Ascending aorta (tissue), 2 donors: ENCODE measurements around the gene ARID1B. TPM values are rescaled to one million over a fixed set of nuclear protein-coding genes. Genes with fewer than 3 reads are reported as not detected.

Experiments used
- DNase-seq, 2 donors: peaks; one replicate each; pipeline ENCODE4 v3.0.0-alpha.2; 2019; ENCODE audit warnings: low spot score in 2 of 2
- H3K27ac ChIP-seq, 2 donors: fragments of 200-600 bp; sonication (generic); one replicate each; pipeline ENCODE4 v1.5.1; 2016 to 2017; ENCODE audit warnings: mild to moderate bottlenecking in 1 of 2
- H3K27me3 ChIP-seq: fragments of 200-600 bp; sonication (generic); one replicate; pipeline ENCODE4 v1.5.1; 2017
- H3K36me3 ChIP-seq, 2 donors: fragments of 200-600 bp; sonication (generic); one replicate each; pipeline ENCODE4 v1.5.1; 2016
- H3K4me1 ChIP-seq, 2 donors: fragments of 200-600 bp; sonication (generic); one replicate each; pipeline ENCODE4 v1.5.1; 2016 to 2017; ENCODE audit warnings: mild to moderate bottlenecking in 1 of 2
- H3K4me3 ChIP-seq, 2 donors: fragments of 200-600 bp; sonication (generic); one replicate each; pipeline ENCODE4 v1.5.1; 2016 to 2017; ENCODE audit warnings: mild to moderate bottlenecking in 1 of 2
- H3K9me3 ChIP-seq, 2 donors: fragments of 200-600 bp; sonication (generic); one replicate each; pipeline ENCODE4 v1.5.1; 2016
- CTCF ChIP-seq, 3 experiments: fragments of 200-600 bp in 2 of 3; fragments of 450-650 bp in 1 of 3; sonication (generic) in 2 of 3; IDR thresholded peaks; one replicate each; pipeline ENCODE4 v1.5.1; 2016 to 2019; ENCODE audit warnings: antibody characterized with exemption in 3 of 3, mild to moderate bottlenecking in 1 of 3, moderate library complexity in 1 of 3
- intact Hi-C: fragments of 100-400 bp; cut with DNase I; formaldehyde crosslinking; loops from one replicate; pipeline ENCODE4 v1.15.1; 2023
- total RNA-seq: library from RNA; depleted of rRNA; stranded (reverse); fragments of >200 nt; gene quantifications from one replicate; pipeline ENCODE4 v1.1.0, GENCODE V29; 2016

Gene ARID1B
- total RNA-seq, 1 donor from 2014 or later = 97.9 TPM

- Histone ChIP-seq H3K27me3 (no peaks in the 10 kb centered on the region), H3K4me3 (no peak overlapping the region), H3K27ac (no peak overlapping the region), H3K9me3 (no peaks in the 10 kb centered on the region), H3K36me3 (no peaks in the 10 kb centered on the region), H3K4me1 (no peaks in the 10 kb centered on the region)
- DNase-seq = no peak
- intact Hi-C loops = no loop called here
- no peak for TF ChIP-seq CTCF (IDR thresholded peaks at IDR 0.05)
These were observed 20.3 kb upstream of the ARID1B start for GRCh38 chr6:156756630-156757610.

GRCh38 chr6:156757849-156758248 is 19.3 kb upstream of the ARID1B start:
- no peak for TF ChIP-seq CTCF (IDR thresholded peaks at IDR 0.05)
- Histone ChIP-seq H3K4me3 (no peak overlapping the region), H3K4me1 (no peaks in the 10 kb centered on the region), H3K36me3 (no peaks in the 10 kb centered on the region), H3K27me3 (no peaks in the 10 kb centered on the region), H3K27ac (no peak overlapping the region), H3K9me3 (no peaks in the 10 kb centered on the region)
- intact Hi-C loops = no loop called here
- no peak for DNase-seq

- Histone ChIP-seq H3K27me3 (no peaks in the 10 kb centered on the region), H3K27ac (no peak overlapping the region), H3K36me3 (no peaks in the 10 kb centered on the region), H3K4me3 (no peak overlapping the region), H3K9me3 (no peaks in the 10 kb centered on the region), H3K4me1 (no peaks in the 10 kb centered on the region)
- intact Hi-C loops = no loop called here
- DNase-seq = no peak
- TF ChIP-seq CTCF (IDR thresholded peaks at IDR 0.05) = no peak
These were observed 16.8 kb upstream of the ARID1B start for GRCh38 chr6:156760377-156760776.

DNA sequence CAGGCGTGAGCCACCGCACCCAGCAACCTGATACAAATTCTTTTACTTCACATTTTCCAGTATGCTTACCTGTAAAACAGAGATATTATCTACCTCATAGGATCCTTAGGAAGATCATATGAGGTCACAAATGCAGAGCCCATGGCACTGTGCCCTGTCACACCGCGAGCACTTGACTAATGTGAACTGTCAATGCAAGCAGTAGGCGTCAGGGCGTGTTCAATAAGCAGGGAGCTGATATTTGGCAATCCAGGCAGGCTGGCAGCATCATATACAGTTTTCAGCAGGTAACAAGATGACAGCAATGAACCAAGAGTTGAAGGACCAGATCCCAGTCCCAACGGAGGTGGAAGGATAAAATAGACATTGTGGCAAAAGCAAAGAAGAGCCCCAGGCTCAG is 14.6 kb upstream of the ARID1B start:
- Histone ChIP-seq H3K27me3 (no peaks in the 10 kb centered on the region), H3K4me3 (no peak overlapping the region), H3K36me3 (no peaks in the 10 kb centered on the region), H3K4me1 (no peaks in the 10 kb centered on the region), H3K27ac (no peak overlapping the region), H3K9me3 (no peaks in the 10 kb centered on the region)
- no peak for TF ChIP-seq CTCF (IDR thresholded peaks at IDR 0.05)
- intact Hi-C loops = no loop called here
- DNase-seq = no peak

- Histone ChIP-seq H3K4me1 (no peaks in the 10 kb centered on the region), H3K27me3 (no peaks in the 10 kb centered on the region), H3K27ac (no peak overlapping the region), H3K9me3 (no peaks in the 10 kb centered on the region), H3K4me3 (no peak overlapping the region), H3K36me3 (no peaks in the 10 kb centered on the region)
- no peak for DNase-seq
- intact Hi-C loops = no loop called here
- TF ChIP-seq CTCF (IDR thresholded peaks at IDR 0.05) = no peak
These were observed 12.1 kb upstream of the ARID1B start for GRCh38 chr6:156765117-156765516.
